Left ventricle myocardium inferior (tissue), 1 donor: Measurements from ENCODE around the gene CACNA1C. TPM values are rescaled to one million over a fixed set of nuclear protein-coding genes. Genes with fewer than 3 reads are reported as not detected.

Experiments used
- DNase-seq: peaks from one replicate; pipeline ENCODE4 v3.0.0-alpha.2; 2020
- H3K27ac ChIP-seq: fragments of 200-600 bp; replicated peaks from 2 replicates; pipeline ENCODE4 v1.8.0; 2021
- H3K27me3 ChIP-seq: fragments of 200-600 bp; 2 replicates; pipeline ENCODE4 v1.8.0; 2021; ENCODE audit warnings: low read depth
- H3K36me3 ChIP-seq: fragments of 200-600 bp; 2 replicates; pipeline ENCODE4 v1.8.0; 2021
- H3K4me1 ChIP-seq: fragments of 200-600 bp; 2 replicates; pipeline ENCODE4 v1.8.0; 2021
- H3K4me3 ChIP-seq: fragments of 200-600 bp; 2 replicates; pipeline ENCODE4 v1.8.0; 2021; ENCODE audit warnings: mild to moderate bottlenecking, moderate library complexity
- H3K9me3 ChIP-seq: fragments of 200-600 bp; replicated peaks from 2 replicates; pipeline ENCODE4 v1.8.0; 2021
- intact Hi-C: fragments of 100-400 bp; cut with micrococcal nuclease; formaldehyde crosslinking; loops from one replicate; pipeline ENCODE4 v1.11.0; 2022
- total RNA-seq: library from RNA; stranded (reverse); fragmentation: NEBNext Ultra II Directional; extraction: Animal tissue kit (Norgen Biotek cat#: 25700); gene quantifications from one replicate; pipeline ENCODE4 v1.2.1, GENCODE V29; 2021
- TF ChIP-seq, protein P1 (sequence below): fragments of 200-600 bp; IDR thresholded peaks from 2 replicates; pipeline ENCODE4 v1.8.0; 2021; ENCODE audit warnings: antibody characterized with exemption, mild to moderate bottlenecking, borderline replicate concordance
- donor health status: DM: no; HTN: yes; CAD: no; lungs with severe emphysema.

CACNA1C gene
- total RNA-seq, 1 donor from 2014 or later, result 137 TPM

DNA sequence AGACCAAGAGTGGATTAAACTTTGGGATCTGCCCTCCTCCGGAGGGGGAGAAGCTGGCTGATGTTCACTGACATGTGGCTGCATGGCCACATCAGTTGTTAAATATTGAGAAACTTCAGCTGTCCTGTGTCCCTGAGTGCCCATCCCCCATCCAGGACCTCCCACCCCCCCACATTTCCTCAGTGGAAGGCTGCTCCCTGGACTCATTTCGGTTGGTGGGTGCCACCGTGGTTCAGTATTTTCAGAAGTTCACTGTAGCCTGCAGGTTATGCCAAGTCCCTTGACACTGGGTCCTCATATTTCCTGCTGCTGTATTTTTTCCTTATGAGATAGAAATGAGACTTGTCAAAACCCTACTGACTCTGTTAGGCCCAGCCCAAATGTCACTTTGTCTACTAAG lies 302.4 kb downstream of the CACNA1C start:
- Histone ChIP-seq H3K27ac (peak overlapping the region; percentile 51), H3K36me3 (no peaks in the 10 kb centered on the region), H3K27me3 (no peaks in the 10 kb centered on the region), H3K9me3 (no peaks in the 10 kb centered on the region), H3K4me3 (no peak overlapping the region), H3K4me1 (peaks cover 96% of the 10 kb centered on the region)
- TF ChIP-seq, protein P1, sequence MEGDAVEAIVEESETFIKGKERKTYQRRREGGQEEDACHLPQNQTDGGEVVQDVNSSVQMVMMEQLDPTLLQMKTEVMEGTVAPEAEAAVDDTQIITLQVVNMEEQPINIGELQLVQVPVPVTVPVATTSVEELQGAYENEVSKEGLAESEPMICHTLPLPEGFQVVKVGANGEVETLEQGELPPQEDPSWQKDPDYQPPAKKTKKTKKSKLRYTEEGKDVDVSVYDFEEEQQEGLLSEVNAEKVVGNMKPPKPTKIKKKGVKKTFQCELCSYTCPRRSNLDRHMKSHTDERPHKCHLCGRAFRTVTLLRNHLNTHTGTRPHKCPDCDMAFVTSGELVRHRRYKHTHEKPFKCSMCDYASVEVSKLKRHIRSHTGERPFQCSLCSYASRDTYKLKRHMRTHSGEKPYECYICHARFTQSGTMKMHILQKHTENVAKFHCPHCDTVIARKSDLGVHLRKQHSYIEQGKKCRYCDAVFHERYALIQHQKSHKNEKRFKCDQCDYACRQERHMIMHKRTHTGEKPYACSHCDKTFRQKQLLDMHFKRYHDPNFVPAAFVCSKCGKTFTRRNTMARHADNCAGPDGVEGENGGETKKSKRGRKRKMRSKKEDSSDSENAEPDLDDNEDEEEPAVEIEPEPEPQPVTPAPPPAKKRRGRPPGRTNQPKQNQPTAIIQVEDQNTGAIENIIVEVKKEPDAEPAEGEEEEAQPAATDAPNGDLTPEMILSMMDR, result no peak
- intact Hi-C loops, result no loop called here
- DNase-seq, result no peak

DNA sequence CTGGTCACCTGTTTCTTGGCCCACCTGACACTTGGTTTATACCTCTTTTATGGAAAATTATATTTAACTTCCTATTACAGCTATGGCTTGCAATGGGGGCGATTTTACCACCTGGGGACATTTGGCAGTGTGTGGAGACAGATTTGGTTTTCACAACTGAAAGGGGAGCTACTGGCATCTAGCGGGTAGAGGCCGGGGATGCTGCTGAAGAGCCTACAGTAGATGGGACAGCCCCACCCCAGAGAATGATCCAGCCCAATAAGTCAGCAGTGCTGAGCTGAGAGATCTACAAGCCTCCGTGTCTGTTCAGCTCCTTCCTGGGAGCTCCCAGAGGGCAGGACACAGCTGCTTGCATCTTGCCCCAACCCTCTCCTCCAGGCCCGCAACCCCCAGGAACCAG lies 302.8 kb downstream of the CACNA1C start:
- H3K27me3 ChIP-seq, result no peaks in the 10 kb centered on the region
- intact Hi-C loops, result no loop called here
- no peak for DNase-seq
- H3K36me3 ChIP-seq, result no peaks in the 10 kb centered on the region
- TF ChIP-seq, protein P1, result no peak
- no peak overlapping the region for H3K4me3 ChIP-seq
- H3K4me1 ChIP-seq, result peaks cover 96% of the 10 kb centered on the region
- no peak overlapping the region for H3K27ac ChIP-seq
- no peaks in the 10 kb centered on the region for H3K9me3 ChIP-seq

DNA sequence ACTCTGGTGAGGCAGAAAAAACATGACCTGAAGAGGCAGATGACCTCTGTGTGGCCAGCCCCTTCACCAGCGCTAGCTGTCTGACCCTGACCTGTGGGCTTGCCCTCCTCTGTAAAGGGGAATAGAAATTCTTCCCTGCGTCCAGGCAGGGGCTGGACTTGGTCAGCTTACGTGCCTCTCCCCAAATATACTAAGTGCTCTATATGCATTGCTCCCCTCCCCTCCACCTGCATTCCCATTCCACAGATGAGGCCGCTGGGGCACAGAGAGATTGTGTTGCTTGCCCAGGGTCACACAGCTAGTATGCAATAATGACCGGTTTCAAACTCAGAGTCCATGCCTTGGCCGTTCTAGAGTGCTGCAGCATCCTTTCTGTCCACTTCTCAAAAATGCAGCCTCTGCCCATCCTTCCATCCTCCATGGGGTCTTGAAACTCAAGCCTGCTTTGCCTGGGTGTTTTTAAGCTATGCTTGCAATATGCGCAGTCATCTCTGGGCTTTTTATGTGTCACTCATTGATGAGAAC lies 303.9 kb downstream of the CACNA1C start:
- TF ChIP-seq, protein P1, result no peak
- Histone ChIP-seq H3K27me3 (no peaks in the 10 kb centered on the region), H3K9me3 (no peaks in the 10 kb centered on the region), H3K4me3 (no peak overlapping the region), H3K27ac (no peak overlapping the region), H3K4me1 (peaks cover 91% of the 10 kb centered on the region), H3K36me3 (no peaks in the 10 kb centered on the region)
- intact Hi-C loops, result no loop called here
- DNase-seq, result no peak

DNA sequence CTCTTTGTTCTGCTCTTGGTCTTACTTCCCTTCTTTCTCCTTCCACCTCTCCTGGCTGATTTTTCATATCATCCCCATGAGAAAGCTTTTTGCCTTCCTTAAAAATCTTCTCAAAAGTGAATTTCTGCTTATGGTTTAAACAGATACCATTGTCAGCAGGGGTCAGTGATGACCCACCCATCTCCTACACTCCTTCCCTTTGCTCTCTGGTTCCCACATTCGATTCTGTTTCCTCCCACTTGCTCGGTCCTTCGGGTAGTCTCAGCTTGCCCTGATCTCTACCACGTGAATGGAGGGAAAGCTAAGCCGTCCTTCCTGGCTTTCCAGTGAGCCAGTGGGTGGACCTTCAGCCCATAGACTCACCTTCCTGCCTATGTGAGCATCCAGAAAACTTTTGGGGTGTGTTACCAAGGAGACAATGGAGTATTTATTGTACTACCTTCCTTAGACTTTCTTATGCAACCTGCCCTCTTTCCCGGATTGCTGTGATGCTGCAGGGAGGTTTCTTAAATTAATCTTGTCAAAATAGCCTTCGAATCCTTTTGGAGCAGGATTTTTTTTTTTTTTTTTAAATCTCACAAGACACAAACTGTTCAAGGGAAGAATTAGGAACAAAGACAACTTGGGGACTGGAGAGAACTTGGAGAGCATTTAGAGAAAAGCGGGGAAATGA lies 306.3 kb downstream of the CACNA1C start:
- no peak overlapping the region for H3K4me3 ChIP-seq
- no peak for DNase-seq
- no peaks in the 10 kb centered on the region for H3K27me3 ChIP-seq
- H3K9me3 ChIP-seq, result no peaks in the 10 kb centered on the region
- H3K27ac ChIP-seq, result peak overlapping the region; percentile 77
- no peaks in the 10 kb centered on the region for H3K36me3 ChIP-seq
- intact Hi-C loops, result no loop called here
- TF ChIP-seq, protein P1, result no peak
- peaks cover 91% of the 10 kb centered on the region for H3K4me1 ChIP-seq

DNA sequence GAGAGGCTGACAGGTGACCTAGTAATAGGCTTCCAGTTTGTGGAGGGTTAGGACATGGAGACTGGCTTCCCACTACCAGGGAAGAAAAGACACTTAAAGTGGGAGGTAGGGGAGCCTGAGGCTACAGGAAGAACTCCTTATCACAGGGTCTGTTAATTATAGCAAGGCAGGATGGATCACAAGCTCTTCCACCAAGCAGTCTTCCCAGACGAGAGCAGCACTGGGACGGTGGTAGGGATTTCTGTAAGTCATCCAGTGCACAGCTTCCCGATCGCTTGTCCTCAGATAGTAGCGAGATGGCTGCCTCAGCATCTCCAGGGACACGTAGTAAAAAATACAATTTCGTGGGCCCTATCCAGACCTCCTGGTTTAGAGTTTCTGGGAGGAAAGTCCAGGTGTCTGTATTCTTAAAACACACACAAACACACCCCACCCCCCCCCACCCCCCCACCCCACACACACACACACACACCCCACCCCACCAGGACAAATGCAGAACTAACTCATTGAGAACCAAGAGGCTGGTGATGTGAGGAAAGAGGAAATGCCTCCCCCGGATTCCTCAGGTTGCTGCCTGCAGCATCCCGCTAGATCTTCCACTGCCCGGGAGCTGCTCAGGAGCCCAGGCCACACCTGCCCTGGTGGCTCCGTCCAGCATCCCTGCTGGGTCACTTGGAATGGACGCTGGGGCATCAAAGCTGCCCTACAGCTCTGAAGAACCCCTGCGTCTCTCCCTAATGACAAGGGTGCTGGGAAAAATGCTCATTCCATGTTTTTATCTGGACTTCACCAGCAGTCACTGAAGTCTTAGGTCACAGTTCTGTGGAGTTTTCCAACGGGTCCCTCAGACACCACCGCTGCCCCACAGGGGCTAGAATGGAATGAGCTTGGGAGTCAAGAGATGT lies 307.2 kb downstream of the CACNA1C start:
- peak overlapping the region; percentile 77 for H3K27ac ChIP-seq
- H3K27me3 ChIP-seq, result no peaks in the 10 kb centered on the region
- intact Hi-C loops, result no loop called here
- TF ChIP-seq, protein P1, result no peak
- no peak overlapping the region for H3K4me3 ChIP-seq
- DNase-seq, result no peak
- no peaks in the 10 kb centered on the region for H3K9me3 ChIP-seq
- no peaks in the 10 kb centered on the region for H3K36me3 ChIP-seq
- H3K4me1 ChIP-seq, result peaks cover 84% of the 10 kb centered on the region
